Measurements from ENCODE around the gene BMPR1B.

Gene BMPR1B

DNA sequence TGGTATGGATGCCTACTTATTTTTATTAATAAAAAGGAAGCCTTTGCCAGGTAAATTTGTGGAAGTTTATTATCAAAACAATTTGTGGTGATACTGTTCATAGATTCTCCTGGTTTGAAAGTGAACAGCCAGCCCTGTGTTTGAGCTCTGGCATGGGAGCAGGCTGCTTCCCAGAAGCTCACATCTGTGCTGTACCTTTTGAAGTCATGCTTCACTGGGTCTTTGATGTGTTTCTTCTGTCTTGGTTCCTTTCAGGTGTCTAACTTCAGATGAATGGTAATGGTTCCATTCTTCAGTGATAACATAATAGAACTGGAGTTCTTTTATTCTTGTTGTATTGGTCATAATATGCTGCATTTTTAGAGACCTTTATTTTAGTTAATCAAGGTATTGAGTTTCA lies 85.5 kb downstream of the BMPR1B start:
- DNase-seq (ENCODE audit: low spot score): no peak
- H3K4me3 ChIP-seq: no peak overlapping the region

DNA sequence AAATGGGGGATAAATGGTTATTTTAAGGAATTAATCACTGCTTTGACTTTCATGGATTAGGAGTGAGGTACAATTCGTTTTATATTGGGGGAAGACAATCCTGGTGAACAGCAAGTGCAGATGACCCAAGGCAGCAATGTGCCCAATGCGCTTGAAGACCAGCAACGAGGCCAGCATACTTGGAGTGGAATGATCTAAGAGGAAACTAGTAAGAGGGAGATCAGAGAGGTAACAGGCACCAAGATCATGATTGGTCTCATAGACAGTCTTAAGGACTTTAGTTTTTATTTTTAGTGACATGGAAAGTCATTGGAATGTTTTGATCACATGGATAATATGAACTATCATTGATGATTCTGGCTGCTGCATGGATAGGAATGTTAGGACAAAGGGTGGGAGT lies 90.6 kb downstream of the BMPR1B start:
- DNase-seq (ENCODE audit: low spot score): no peak
- TF ChIP-seq, protein P1, sequence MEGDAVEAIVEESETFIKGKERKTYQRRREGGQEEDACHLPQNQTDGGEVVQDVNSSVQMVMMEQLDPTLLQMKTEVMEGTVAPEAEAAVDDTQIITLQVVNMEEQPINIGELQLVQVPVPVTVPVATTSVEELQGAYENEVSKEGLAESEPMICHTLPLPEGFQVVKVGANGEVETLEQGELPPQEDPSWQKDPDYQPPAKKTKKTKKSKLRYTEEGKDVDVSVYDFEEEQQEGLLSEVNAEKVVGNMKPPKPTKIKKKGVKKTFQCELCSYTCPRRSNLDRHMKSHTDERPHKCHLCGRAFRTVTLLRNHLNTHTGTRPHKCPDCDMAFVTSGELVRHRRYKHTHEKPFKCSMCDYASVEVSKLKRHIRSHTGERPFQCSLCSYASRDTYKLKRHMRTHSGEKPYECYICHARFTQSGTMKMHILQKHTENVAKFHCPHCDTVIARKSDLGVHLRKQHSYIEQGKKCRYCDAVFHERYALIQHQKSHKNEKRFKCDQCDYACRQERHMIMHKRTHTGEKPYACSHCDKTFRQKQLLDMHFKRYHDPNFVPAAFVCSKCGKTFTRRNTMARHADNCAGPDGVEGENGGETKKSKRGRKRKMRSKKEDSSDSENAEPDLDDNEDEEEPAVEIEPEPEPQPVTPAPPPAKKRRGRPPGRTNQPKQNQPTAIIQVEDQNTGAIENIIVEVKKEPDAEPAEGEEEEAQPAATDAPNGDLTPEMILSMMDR (IDR thresholded peaks at IDR 0.05): no peak

More for the DNA sequence above, 85.5 kb downstream of the BMPR1B start:
- no peak overlapping the region for H3K27ac ChIP-seq
- TF ChIP-seq, protein P1 (IDR thresholded peaks at IDR 0.05): no peak

DNA sequence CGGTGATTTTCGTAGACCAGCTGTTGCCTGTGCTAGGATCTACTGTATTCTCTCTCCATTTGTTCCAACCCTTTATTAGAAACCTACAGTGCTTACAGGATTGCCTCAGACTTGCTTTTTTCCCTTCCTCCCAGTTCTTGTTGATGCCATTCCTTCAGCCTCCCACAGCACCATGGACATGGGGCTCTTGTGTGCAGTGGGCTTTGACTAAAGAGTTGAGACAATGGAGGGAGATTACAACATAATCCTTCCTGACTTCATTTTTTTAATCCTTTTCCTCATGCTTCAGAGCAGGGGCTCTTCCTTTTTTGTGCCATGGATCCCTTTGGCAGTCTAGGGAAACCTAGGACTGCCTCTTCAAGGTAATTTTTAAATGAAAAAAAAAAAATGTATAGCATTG lies 92.1 kb downstream of the BMPR1B start:
- no peak overlapping the region for H3K4me3 ChIP-seq
- TF ChIP-seq, protein P1 (IDR thresholded peaks at IDR 0.05): no peak
- no peak for DNase-seq (ENCODE audit: low spot score)

More for the DNA sequence above, 90.6 kb downstream of the BMPR1B start:
- H3K27ac ChIP-seq: no peak overlapping the region
- H3K4me3 ChIP-seq: no peak overlapping the region

DNA sequence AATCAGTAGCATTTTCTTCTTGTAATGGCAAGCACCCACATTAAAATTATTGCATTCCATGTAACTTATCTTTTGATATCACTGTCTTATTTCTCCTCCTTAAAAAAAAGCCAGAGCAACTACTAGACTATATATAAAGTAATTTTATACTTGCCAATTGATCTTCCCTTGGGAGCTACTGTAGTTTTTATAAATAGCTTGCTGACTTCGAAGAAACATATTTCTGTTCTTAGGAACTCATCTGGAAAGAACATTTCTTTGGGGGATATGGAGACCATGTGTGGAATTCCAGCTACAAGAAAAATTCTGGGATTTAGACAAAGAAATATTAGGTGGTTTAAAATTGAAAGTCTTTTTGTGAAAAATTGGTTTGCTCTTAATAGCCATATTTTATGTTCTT lies 94.9 kb downstream of the BMPR1B start:
- Histone ChIP-seq H3K4me3 (no peak overlapping the region), H3K27ac (no peak overlapping the region)
- TF ChIP-seq, protein P1 (IDR thresholded peaks at IDR 0.05): no peak
- DNase-seq (ENCODE audit: low spot score): no peak

More for the DNA sequence above, 92.1 kb downstream of the BMPR1B start:
- H3K27ac ChIP-seq: no peak overlapping the region

DNA sequence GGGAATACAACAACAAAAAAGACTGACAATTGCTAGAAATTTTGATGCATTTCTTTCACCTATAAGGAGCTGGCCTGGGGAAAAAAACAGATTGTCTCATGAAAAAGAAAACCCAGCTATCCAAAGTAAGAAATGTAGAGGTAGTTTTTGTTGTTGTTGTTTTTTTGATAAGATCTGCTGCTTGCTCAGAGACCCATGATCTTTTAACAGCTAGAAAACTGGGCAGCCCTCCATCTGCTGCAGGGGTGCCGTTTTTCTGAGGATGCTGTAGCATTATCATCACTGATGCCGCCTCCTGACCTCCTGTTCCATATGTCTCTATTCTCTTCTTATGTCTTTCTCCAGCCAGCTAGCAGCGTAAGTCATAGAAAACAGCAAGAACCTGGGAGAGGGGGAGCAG lies 98.3 kb downstream of the BMPR1B start:
- TF ChIP-seq, protein P1 (IDR thresholded peaks at IDR 0.05): no peak
- no peak for DNase-seq (ENCODE audit: low spot score)
- Histone ChIP-seq H3K4me3 (no peak overlapping the region), H3K27ac (no peak overlapping the region)

DNA sequence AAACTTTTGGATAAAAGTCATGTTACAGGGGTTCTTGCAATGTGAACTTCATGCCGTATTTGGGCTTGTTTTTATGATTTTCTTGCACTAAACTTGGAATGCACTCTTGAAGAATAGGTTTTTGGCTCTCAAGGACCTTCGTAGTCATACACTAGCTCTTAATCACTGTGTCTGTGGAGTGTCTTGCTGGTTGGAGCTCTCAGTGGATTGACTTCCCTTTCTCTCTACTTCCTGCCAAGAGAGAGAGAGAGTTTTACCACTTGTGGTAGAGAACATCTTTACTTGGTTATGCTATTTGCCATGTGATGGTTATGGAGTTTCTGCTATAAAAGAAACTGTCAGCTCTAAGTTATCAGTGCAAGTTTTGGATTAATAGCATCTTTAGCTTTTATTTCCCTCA lies 112.4 kb downstream of the BMPR1B start:
- H3K4me3 ChIP-seq: no peak overlapping the region
- no peak for DNase-seq (ENCODE audit: low spot score)
- TF ChIP-seq, protein P1 (IDR thresholded peaks at IDR 0.05): no peak
- no peak overlapping the region for H3K27ac ChIP-seq

DNA sequence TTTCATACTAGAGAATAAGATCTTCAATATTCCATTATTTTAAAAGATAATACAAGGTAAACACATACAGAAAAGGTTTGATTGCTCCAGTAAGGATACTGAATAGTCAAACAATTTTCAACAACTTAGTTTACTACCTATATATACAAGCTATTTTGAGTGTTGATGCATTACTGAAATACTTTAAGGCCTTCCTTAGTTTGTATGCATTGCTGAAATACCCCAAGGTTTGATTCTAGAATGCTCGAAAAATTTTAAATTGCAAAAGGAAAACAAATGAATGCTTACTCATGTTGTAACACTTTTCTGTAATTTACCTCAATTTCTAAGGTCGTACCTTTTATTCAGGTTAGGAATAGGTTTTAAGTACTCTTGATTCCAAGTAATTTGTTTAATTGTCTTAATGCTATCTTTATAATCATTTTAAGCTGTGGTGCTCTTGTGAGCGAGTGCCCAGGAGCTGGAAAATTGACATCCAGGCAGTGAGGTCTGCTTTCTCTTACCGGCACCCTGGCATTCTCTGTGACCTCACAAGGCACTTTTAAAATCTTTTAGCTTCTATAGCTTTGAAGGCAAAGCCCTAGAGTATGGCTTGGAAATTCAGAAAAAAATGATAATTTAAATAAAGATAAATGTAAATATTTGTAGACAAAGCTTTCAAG lies 114.0 kb downstream of the BMPR1B start:
- no peak overlapping the region for H3K27ac ChIP-seq
- H3K4me3 ChIP-seq: no peak overlapping the region
- DNase-seq (ENCODE audit: low spot score): no peak
- TF ChIP-seq, protein P1 (IDR thresholded peaks at IDR 0.05): no peak

All from coronary artery (tissue), 2 donors.